HG02884 (cell line): ENCODE results near the gene C20orf202.

Experiments used
- ATAC-seq: cut with Tn5 transposase; IDR thresholded peaks from one replicate; pipeline ENCODE4 v1.9.1; 2021; ENCODE audit warnings: mild to moderate bottlenecking, moderate library complexity; ENCODE audit not compliant: unreplicated experiment

C20orf202 gene

DNA sequence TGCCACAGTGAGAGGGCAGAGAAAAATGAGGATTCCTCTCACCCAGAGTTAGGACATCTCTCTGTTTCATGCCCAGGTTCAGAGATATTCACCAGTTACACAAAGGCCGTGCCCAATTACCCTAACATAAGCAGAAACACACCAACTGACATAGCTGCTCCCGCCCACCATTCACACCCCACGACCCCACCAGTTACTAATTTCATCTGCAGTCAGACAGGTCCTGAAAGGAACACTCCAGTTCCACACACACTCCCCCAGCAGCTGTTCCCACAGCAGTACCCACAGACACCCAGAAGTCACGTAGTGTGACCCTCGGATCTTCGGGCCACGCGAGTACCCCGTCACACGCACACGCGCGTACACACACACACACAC lies 19.0 kb upstream of the C20orf202 start:
- ATAC-seq, result no peak

GRCh38 chr20:1184638-1185315 lies 18.5 kb upstream of the C20orf202 start, which contains the start of gene TMEM74B:
Gene TMEM74B, minus strand, starts transcription at chr20:1184981. Its CDS starts 1,180 bp downstream, at chr20:1183801.
- ATAC-seq, result no peak

DNA sequence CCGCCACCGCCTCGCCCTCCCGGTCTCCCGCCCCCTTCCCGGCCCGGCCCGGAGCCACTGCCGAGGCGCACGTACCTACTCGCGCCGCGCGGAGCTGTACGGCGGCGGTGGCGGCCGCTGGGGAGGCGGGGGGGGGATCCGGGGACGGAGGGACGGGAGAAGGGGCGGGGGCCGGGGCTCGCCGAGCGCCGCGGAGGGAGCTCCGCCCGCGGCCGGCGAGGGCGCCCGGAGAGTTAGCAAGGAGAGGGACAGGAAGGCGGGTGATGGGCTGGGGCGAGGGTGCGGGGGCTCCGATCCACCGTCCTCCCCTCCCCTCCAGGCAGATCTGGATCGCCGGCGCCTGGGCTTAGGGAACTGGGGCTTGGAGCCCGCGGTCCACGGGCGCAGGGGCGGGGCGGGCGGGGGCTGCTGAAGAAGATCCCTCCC lies 17.9 kb upstream of the C20orf202 start:
- ATAC-seq, result no peak

DNA sequence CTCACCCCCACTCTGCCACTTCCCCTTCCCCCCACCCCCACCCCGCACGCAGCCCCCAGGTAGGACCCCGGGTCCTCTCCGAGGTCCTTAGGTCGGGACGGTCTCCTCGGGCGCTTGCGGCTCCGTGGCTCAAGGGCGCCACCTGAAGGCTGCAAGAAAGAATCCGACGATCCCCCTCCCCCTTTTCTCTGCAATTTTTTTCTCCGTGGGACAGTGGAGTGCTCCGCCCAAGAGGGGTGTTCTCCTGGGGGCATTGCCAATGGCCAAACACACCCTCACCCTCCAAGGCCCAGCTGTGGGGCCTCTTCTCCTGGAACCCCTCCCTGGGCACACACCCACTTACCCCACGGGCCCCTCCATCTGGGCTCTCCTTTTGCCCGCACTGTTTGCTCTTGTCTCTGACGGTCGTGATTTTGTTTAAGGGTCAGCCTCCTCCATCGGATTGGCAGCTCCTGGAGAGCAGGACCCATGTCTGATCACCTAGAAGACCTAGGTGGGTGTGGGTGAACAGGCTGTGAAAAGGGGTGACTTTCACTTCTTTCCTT lies 17.4 kb upstream of the C20orf202 start:
- no peak for ATAC-seq

DNA sequence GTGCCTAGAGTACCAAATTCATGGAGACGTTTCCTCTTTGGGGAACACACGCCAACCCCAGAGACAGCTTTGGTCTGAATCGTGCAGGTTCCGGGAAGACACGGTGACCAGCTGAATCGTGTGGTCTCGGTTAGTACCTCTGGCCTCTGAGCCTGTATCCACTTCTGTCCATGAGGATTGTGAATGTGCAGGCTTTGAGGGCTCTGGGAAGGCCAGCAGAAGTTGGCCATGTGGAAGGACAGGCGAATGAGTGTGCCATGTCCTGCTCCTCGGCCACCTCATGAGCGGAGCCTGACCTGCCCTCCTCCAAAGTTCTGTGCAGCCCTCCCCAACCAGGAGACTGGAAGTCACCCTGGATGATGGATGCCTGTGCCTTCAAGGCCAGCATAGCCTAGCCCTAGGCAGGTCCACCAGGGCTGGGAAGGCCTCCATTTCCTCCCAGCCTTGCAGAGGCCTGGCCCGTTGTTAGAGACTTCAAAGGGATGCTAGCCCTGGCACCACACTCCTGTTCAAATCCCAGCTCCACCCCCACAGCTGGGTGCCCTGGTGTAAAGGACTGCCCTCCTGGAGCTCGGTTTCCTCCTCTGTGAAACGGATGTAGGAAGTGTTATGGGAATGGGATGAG lies 16.8 kb upstream of the C20orf202 start:
- ATAC-seq, result no peak

DNA sequence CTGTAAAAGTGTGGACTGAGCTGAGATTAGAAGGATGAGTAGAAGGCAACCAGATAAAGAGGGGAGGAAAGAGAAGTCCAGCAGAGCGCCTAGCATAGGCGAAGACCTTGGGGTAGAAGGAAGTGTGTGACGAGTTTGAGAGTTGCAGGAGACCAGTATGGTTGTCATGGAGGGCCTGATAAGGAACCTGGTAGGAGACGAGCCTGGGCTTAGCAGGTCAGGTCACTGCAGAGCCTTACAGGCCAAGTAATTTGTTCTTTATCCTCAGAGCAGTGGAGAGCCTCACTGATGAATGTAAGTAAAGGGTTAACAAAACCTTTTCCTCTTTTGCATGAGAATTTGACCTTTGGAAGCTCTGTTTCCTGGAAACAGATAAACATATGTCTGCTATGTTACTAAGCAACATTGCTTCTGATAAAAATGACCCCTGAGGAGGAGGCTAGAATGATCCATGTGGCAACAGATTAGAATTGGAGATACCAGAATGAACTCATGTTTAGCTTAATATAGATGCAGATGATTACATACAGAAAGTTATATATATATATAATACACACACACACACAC lies 15.6 kb upstream of the C20orf202 start:
- ATAC-seq, result no peak

GRCh38 chr20:1188347-1188746 lies 14.9 kb upstream of the C20orf202 start:
- ATAC-seq, result no peak

GRCh38 chr20:1189827-1190226 lies 13.4 kb upstream of the C20orf202 start:
- ATAC-seq, result no peak

DNA sequence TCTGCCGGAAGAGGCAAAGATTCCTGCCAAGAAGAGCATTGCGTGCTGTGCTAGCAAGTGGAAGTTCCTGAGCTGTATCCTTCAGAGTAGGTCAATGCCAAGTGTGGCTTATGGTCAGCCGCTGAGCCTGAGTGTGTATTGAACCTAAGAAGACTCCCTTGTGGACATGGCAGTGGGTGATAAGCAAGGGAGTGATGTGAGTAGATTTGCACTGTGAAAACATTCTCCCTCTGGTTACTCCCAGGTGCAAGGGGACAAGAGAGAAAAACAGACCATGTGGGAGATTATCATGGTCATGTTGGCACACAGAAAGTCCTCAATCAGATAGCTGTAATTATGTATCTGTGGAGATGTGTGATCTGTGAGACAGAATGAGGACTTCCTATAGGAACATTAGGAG lies 12.4 kb upstream of the C20orf202 start:
- no peak for ATAC-seq

DNA sequence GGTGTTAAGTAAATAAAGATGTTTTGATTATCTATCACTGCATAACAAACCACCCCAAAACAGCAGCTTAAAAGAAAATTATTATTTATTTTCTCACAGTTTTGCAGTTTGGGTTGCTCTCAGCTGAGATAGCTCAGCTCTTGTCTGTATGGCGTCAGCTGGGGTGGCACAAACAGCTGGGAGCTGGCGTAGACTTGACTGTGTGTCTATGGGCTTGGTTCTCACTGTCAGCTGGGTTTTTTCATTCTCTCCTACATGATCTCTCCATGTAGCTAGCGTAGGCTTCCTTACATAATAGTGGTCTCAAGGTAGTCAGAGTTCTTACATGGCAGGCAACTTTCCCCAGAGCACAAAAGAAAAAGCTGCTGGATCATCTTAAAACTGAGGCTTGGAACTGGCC lies 12.0 kb upstream of the C20orf202 start:
- no peak for ATAC-seq

DNA sequence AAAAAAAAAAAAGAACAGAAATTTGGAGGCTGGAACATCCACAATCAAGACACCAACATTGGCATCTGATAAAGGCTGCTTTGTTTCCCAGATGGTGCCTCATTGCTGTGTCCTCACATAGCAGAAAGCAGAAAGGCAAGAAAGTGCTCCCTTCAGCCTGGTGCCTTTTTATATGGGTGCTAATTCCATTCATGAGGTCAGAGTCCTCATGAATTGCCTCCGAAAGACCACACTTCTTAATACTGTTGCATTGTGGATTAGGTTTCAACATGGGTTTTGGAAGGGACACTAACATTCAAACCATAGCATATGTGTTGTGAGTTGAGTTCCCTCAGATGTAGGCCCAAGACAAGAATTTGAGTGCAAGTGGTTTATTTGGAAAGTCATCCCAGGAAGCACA lies 8.0 kb upstream of the C20orf202 start:
- no peak for ATAC-seq

- no peak for ATAC-seq
Observed at GRCh38 chr20:1196634-1197033, 6.6 kb upstream of the C20orf202 start.

- ATAC-seq, result no peak
Observed at GRCh38 chr20:1197801-1198200, 5.5 kb upstream of the C20orf202 start.

DNA sequence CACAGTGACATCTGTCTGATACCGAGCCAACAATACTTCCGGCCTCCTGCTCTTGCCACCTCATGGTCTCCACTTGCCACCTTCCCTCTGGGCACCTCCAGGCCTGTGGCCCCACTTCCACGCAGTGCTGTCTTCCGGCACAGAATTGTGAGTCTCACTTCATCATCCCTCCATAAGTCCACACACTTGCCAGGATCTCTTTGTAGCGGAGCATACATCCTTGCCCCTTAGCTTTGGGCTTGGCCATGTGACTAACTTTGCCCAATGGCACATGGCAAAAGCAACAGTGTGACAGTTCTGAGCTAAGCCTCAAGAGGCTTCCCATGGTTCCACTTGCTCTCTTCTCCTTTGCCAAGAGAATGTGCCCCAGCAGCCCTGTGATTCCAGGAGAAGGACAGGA lies 4.5 kb upstream of the C20orf202 start:
- no peak for ATAC-seq

DNA sequence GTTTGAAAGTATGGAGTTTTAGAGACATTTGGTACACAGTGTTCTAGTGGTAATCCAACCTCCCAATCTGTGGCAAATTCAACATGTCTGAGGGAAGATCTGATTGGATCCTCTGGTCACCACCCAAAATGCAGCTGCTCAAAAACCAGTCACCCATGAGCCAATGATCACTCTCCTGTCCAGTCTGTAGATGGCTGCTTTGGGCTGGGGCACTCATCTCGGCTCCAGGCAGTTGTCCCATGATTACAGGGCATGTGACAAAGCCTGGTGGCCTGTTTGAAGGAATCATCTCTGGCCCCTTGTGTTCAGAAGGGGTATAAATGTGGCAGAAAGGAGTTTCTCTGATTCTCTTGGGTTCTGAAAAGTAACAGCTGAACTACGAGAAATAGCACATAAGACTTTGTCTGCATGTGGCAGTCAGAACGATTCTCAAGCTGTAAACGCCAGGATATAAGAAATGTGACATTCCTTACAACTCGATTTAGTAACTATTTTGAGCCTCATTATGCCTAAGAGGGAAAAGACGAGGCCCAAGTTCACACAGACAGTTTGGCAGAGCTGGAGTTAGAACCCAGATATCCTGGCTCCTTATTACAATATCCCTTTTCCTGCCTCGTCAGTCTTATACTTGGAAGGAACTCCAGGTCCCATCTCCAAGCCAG lies 3.9 kb upstream of the C20orf202 start:
- ATAC-seq, result no peak

DNA sequence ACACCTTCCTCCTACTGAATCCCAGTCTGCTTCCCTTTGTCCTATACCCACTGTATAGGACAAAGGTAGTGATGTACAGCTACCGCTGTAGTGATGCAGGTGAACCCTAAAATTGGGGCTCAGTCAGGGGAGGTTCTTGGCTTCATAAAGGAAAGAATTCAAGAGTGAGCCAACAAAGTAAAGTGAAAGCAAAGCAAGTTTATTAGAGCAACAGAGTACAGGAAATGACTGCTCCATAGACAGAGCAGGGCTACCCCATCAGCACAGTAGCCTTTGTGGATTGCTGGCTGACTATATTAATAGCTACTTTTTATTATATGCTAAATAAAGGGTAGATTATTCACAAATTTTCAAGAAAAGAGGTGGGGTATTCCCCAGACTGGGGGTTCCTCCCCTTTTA lies 3.3 kb upstream of the C20orf202 start:
- no peak for ATAC-seq

DNA sequence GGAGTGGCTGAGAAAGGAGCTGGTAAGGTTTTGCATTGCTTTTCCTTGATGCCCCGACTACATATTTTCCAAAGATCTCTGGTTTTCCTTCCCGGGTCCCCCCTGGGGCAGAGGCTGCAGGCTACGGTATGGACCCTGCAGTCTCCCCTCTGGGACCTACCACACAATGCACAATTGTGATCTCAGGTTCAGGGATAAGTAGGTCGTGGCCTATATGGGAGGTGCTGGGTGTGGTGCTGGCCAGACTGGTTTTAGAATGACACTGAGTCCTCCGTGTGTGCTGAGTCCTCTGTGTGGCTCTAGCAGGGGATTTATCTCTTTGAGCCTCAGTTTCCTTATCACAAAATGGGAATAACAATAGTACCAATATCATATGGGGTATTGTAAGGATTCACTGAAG lies 376 bp downstream of the C20orf202 start:
- no peak for ATAC-seq

- no peak for ATAC-seq
Observed at GRCh38 chr20:1204113-1204512, 859 bp downstream of the C20orf202 start.

- no peak for ATAC-seq
Observed at GRCh38 chr20:1204576-1204975, 1.3 kb downstream of the C20orf202 start.

DNA sequence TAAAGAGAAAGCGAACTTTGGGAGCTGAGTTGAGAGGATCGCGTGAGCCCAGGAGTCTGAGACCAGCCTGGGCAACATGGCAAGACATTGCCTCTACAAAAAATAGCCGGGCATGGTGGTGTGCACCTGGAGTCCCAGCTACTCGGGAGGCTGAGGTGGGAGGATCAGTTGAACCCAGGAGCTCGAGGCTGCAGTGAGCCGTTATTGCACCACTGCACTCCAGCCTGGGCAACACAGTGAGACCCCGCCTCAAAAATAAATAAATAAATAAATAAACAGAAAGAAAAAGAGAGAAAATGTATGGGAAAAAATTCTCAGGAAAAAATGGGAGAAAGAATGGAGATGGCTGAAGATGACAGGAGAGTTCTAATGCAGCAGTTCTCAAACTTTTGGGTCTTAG lies 2.5 kb downstream of the C20orf202 start:
- no peak for ATAC-seq

- ATAC-seq, result no peak
Observed at GRCh38 chr20:1206366-1207148, 3.3 kb downstream of the C20orf202 start.
